Activated T-cell treated with anti-CD3 and anti-CD28 coated beads, Interleukin-2, amount 50 U/mL, for 4 hours (primary cell): Measurements from ENCODE around the gene KLF2. TPM values are rescaled to one million over a fixed set of nuclear protein-coding genes. Genes with fewer than 3 reads are reported as not detected.
A peak's percentile ranks its signal among the peaks of the same experiment; 100 is the strongest.

Experiments
- ATAC-seq, 2 donors: fragments of 200-7000 bp; cut with Tn5 transposase; one replicate each; pipeline ENCODE4 v1.10.0; 2021
- DNase-seq: peaks from one replicate; pipeline ENCODE4 v3.0.0-alpha.2; 2020
- H3K27me3 Mint-ChIP-seq: one replicate; pipeline ENCODE4 v1.8.0; 2021; ENCODE audit warnings: low read depth, mixed read lengths
- H3K36me3 Mint-ChIP-seq: one replicate; pipeline ENCODE4 v1.8.0; 2022; ENCODE audit warnings: mixed read lengths; ENCODE audit not compliant: insufficient read depth
- H3K4me1 Mint-ChIP-seq: one replicate; pipeline ENCODE4 v1.8.0; 2021; ENCODE audit warnings: low read depth, mixed read lengths
- H3K4me3 Mint-ChIP-seq: one replicate; pipeline ENCODE4 v1.8.0; 2021; ENCODE audit warnings: mild to moderate bottlenecking, moderate library complexity, mixed read lengths
- H3K9me3 Mint-ChIP-seq: one replicate; pipeline ENCODE4 v1.8.0; 2021; ENCODE audit warnings: mixed read lengths
- total RNA-seq, 3 donors: library from RNA; stranded (reverse); gene quantifications; one replicate each; pipeline ENCODE4 v1.2.1, GENCODE V29; 2021

Gene KLF2
- total RNA-seq, 3 donors from 2014 or later, result 1.4 to 2.5 (median 2.4) TPM

DNA sequence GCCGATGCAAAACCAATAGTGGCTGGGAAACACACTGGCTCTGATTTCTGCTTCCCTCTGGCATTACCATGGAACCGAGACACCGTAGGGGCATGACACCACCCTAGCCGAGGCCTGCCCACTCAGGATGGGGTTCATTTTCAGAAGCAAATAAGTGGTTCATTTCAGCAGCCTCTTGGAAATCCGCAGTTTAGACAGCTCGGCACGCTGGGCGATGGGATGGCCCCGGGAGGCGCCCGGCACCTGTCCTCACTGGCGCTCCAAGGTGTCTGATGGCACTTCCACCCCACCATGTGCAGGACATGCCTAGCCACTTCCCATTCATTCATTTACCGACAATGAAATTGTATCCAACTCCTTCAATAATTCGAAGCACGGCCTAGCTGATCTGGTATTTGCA, 33.8 kb downstream of the KLF2 start:
- peaks cover 12% of the 10 kb centered on the region for H3K36me3 Mint-ChIP-seq
- no peaks in the 10 kb centered on the region for H3K9me3 Mint-ChIP-seq
- no peak overlapping the region for H3K4me3 Mint-ChIP-seq
- no peaks in the 10 kb centered on the region for H3K27me3 Mint-ChIP-seq
- DNase-seq (no peak), ATAC-seq (no peak)
- H3K4me1 Mint-ChIP-seq, result peaks cover 84% of the 10 kb centered on the region

DNA sequence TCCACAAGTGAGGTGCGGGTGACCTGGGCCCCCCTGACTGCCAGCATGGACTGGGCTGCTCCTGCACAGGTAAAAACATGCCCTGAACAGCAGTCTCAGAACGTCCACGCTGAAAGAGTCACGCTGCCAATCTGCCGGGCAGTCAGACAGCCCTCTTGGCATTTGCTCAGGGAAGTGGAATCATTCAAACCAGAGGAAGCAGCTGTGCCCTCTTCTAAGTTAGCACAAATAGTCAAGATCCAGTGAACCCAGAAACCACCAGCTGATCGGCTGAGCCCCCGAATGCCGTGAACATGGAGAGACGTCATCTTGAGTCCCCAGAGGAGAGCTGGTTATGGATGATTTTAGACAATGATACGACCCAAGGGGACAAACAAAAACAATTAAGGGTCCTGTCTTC, 34.4 kb downstream of the KLF2 start:
- ATAC-seq, result no peak

GRCh38 chr19:16359964-16360363, 35.3 kb downstream of the KLF2 start:
- peak; percentile 52 to 56 for ATAC-seq
- H3K4me3 Mint-ChIP-seq, result no peak overlapping the region

More for the DNA sequence above, 34.4 kb downstream of the KLF2 start:
- DNase-seq, result no peak
- Mint-ChIP-seq H3K27me3 (no peaks in the 10 kb centered on the region), H3K4me1 (peaks cover 89% of the 10 kb centered on the region), H3K4me3 (no peak overlapping the region), H3K9me3 (no peaks in the 10 kb centered on the region), H3K36me3 (peaks cover 12% of the 10 kb centered on the region)

DNA sequence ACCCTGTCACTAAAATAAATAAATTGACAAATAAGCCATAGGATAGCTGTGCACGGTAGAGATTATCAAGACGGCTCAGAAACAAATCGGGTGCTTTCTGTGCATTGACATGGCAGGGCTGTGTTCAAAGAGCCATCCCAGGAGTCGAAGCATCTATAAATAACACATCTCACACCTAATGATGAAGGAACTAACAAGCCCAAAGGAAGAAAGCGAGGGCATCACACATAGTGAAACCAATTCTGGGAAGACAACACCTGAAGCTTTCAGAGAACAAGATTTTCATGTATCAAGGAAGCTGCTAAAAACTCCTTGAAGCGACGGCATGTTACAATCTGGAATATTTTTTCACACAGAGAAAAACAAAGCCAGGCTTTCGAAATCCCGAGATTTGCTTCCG, 36.1 kb downstream of the KLF2 start:
- Mint-ChIP-seq H3K4me3 (no peak overlapping the region), H3K27me3 (no peaks in the 10 kb centered on the region)
- ATAC-seq, result no peak

More at GRCh38 chr19:16359964-16360363, 35.3 kb downstream of the KLF2 start:
- Mint-ChIP-seq H3K36me3 (peaks cover 12% of the 10 kb centered on the region), H3K4me1 (peaks cover 90% of the 10 kb centered on the region), H3K27me3 (no peaks in the 10 kb centered on the region), H3K9me3 (no peaks in the 10 kb centered on the region)
- DNase-seq, result no peak

GRCh38 chr19:16361254-16361653, 36.6 kb downstream of the KLF2 start:
- no peak for DNase-seq
- ATAC-seq, result no peak
- Mint-ChIP-seq H3K4me3 (peak overlapping the region; percentile 14), H3K9me3 (no peaks in the 10 kb centered on the region), H3K27me3 (no peaks in the 10 kb centered on the region), H3K4me1 (peaks cover 92% of the 10 kb centered on the region), H3K36me3 (peaks cover 12% of the 10 kb centered on the region)

More for the DNA sequence above, 36.1 kb downstream of the KLF2 start:
- Mint-ChIP-seq H3K9me3 (no peaks in the 10 kb centered on the region), H3K4me1 (peaks cover 92% of the 10 kb centered on the region), H3K36me3 (peaks cover 12% of the 10 kb centered on the region)
- DNase-seq, result no peak

DNA sequence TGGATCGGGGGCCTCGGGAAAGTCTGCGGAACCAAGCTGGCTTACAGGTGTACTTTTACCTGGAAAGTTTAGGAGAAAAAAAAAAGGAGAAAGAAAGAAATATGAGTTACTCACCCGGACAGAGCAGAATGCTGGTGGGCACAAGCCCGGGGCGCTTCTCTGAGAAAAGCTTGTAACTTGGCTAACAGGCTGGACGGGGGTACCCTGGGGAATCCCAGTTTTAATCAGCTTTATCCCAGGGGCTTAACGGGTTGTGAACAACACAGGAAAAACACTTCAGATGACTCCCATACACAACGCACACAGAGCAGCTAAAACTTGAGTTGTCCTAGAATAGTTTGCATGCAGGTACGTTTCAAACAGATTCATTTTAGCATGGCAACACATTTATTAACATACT, 37.3 kb downstream of the KLF2 start:
- H3K9me3 Mint-ChIP-seq, result no peaks in the 10 kb centered on the region
- H3K4me3 Mint-ChIP-seq, result no peak overlapping the region
- DNase-seq, result no peak
- ATAC-seq, result no peak
- peaks cover 92% of the 10 kb centered on the region for H3K4me1 Mint-ChIP-seq
- H3K27me3 Mint-ChIP-seq, result peaks cover 3% of the 10 kb centered on the region
- H3K36me3 Mint-ChIP-seq, result peaks cover 12% of the 10 kb centered on the region

- Mint-ChIP-seq H3K9me3 (no peaks in the 10 kb centered on the region), H3K36me3 (peaks cover 8% of the 10 kb centered on the region), H3K27me3 (peaks cover 4% of the 10 kb centered on the region), H3K4me3 (no peak overlapping the region), H3K4me1 (peaks cover 85% of the 10 kb centered on the region)
- DNase-seq (no peak), ATAC-seq (no peak)
Measured at GRCh38 chr19:16363133-16363851, 38.7 kb downstream of the KLF2 start.

- Mint-ChIP-seq H3K4me1 (peaks cover 79% of the 10 kb centered on the region), H3K27me3 (peaks cover 4% of the 10 kb centered on the region), H3K36me3 (peaks cover 6% of the 10 kb centered on the region), H3K4me3 (no peak overlapping the region), H3K9me3 (no peaks in the 10 kb centered on the region)
- no peak for ATAC-seq
- DNase-seq, result no peak
Measured at GRCh38 chr19:16363852-16364230, 39.2 kb downstream of the KLF2 start.

- peaks cover 4% of the 10 kb centered on the region for H3K27me3 Mint-ChIP-seq
- no peak for ATAC-seq
- H3K4me1 Mint-ChIP-seq, result peaks cover 74% of the 10 kb centered on the region
- H3K36me3 Mint-ChIP-seq, result peaks cover 2% of the 10 kb centered on the region
- no peak for DNase-seq
- no peaks in the 10 kb centered on the region for H3K9me3 Mint-ChIP-seq
- H3K4me3 Mint-ChIP-seq, result no peak overlapping the region
Measured at GRCh38 chr19:16364231-16364865, 39.7 kb downstream of the KLF2 start.

DNA sequence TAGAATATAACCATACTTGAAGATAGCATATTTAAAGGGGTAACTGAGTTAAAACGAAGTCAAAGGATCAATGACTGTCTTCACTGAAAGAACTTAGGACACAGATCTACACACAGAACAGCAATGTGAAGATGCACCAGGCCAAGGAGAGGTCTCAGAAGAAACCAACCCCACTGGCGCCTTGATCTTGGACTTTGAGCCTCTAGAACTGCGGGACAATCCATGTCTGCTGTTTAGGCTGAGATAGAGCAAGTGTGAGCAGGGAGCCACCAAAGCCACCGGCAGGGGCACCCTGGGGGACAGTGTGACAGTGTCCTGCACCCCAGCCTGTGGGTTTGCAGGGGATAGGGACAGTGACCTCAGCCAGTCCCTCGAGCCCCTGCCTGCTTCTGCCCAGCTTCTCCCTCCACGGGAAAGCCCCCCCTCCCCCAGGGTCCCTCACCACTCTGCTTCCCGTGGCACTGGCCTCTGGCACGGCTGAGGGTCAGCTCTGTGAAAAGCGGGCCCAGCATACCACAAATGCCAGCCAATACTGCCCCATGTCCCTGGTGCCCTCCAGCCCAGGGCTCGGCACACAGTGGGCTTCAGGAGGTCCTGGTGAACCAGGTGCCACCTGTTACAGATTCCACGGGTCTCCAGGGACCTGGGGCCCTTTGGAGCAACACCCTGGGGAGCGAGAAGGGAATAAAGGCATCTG, 40.8 kb downstream of the KLF2 start:
- ATAC-seq (no peak), DNase-seq (no peak)
- Mint-ChIP-seq H3K36me3 (peaks cover 2% of the 10 kb centered on the region), H3K4me3 (no peak overlapping the region), H3K27me3 (peaks cover 4% of the 10 kb centered on the region), H3K9me3 (no peaks in the 10 kb centered on the region), H3K4me1 (peaks cover 64% of the 10 kb centered on the region)

- Mint-ChIP-seq H3K4me1 (peaks cover 58% of the 10 kb centered on the region), H3K4me3 (peak overlapping the region; percentile 73), H3K27me3 (peaks cover 4% of the 10 kb centered on the region), H3K9me3 (no peaks in the 10 kb centered on the region), H3K36me3 (peaks cover 2% of the 10 kb centered on the region)
- no peak for DNase-seq
- ATAC-seq, result no peak
Measured at GRCh38 chr19:16366056-16366432, 41.4 kb downstream of the KLF2 start.

- ATAC-seq, result peak in 1 of 2 donors; percentile 32
- H3K27me3 Mint-ChIP-seq, result peaks cover 4% of the 10 kb centered on the region
Measured at GRCh38 chr19:16366433-16367260, 42.0 kb downstream of the KLF2 start.

GRCh38 chr19:16367261-16367683, 42.6 kb downstream of the KLF2 start:
- Mint-ChIP-seq H3K4me1 (peaks cover 46% of the 10 kb centered on the region), H3K9me3 (no peaks in the 10 kb centered on the region), H3K36me3 (peaks cover 5% of the 10 kb centered on the region), H3K27me3 (peaks cover 4% of the 10 kb centered on the region), H3K4me3 (peak overlapping the region; percentile 73)
- ATAC-seq, result peak; percentile 35 to 41
- DNase-seq, result no peak

More at GRCh38 chr19:16366433-16367260, 42.0 kb downstream of the KLF2 start:
- Mint-ChIP-seq H3K9me3 (no peaks in the 10 kb centered on the region), H3K36me3 (peaks cover 3% of the 10 kb centered on the region), H3K4me1 (peaks cover 52% of the 10 kb centered on the region), H3K4me3 (peak overlapping the region; percentile 73)
- peak; percentile 55 for DNase-seq
